ENCODE measurements around the gene SPATA9.

Gene SPATA9

DNA sequence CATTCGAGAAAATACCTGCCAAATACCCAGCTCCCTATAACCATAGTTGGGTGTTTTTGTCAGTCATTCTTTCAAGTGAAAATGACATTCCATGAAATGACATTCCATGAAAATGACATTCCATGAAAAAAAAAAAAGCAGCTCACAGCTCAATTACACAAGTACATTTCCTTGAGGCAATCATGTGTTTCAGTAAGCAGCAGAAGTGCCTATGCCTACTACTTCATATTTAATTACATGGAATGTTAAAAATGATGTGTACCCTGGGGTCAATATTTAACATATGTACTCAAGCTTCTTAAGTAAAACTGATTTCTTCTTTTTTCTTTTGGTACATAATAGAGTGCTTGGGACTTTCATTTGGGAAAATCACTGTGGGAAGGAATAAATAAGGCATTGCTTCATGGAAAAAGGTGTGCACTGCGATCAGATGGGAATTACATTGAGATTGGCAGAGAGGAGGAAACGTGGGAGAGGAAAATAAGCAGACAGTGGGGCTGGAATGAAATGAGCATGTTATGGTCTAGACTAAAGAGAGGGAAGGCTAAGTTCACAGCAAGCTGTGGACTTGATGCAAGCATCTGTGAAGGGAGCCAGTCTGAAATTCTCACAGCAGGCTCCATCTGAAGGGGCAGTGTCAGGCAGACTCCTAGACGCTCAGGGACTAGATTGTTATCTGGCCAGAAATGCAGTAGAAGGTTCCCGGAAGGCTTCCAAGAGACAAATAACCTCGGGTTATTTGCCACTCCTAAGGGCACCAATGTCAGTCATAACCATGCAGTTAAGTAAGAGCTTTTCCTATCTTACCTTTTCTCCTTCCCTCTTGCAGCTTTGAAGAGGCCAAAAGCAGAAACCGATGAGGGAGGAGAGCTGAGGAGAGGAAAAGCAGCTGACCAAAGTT, 15.2 kb upstream of the SPATA9 start:
- Histone ChIP-seq H3K9me3 (ENCODE audit: insufficient read depth, low read length, severe bottlenecking) (no peaks in the 10 kb centered on the region), H3K27me3 (ENCODE audit: insufficient read depth, low read length, poor library complexity) (no peaks in the 10 kb centered on the region), H2AFZ (ENCODE audit: low read depth, low read length) (no peak overlapping the region), H3K4me1 (ENCODE audit: insufficient read depth, low read length) (no peaks in the 10 kb centered on the region), H3K9ac (ENCODE audit: low read depth, low read length) (no peak overlapping the region), H3K4me3 (ENCODE audit: low read depth in 1 of 2, low read length in 2 of 2) (no peak overlapping the region), H3K79me2 (ENCODE audit: insufficient read depth, low read length) (no peaks in the 10 kb centered on the region), H3K36me3 (ENCODE audit: insufficient read depth, low read length) (no peaks in the 10 kb centered on the region), H3K4me2 (ENCODE audit: insufficient read depth, low read length) (no peak overlapping the region), H3K27ac (ENCODE audit: low read length) (no peak overlapping the region), H4K20me1 (ENCODE audit: insufficient read depth, low read length) (no peaks in the 10 kb centered on the region)
- TF ChIP-seq EZH2 (IDR thresholded peaks at IDR 0.05; ENCODE audit: borderline replicate concordance, low read depth, low read length, severe bottlenecking), result no peak
- TF ChIP-seq, protein P1, sequence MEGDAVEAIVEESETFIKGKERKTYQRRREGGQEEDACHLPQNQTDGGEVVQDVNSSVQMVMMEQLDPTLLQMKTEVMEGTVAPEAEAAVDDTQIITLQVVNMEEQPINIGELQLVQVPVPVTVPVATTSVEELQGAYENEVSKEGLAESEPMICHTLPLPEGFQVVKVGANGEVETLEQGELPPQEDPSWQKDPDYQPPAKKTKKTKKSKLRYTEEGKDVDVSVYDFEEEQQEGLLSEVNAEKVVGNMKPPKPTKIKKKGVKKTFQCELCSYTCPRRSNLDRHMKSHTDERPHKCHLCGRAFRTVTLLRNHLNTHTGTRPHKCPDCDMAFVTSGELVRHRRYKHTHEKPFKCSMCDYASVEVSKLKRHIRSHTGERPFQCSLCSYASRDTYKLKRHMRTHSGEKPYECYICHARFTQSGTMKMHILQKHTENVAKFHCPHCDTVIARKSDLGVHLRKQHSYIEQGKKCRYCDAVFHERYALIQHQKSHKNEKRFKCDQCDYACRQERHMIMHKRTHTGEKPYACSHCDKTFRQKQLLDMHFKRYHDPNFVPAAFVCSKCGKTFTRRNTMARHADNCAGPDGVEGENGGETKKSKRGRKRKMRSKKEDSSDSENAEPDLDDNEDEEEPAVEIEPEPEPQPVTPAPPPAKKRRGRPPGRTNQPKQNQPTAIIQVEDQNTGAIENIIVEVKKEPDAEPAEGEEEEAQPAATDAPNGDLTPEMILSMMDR (IDR thresholded peaks at IDR 0.05; ENCODE audit: borderline replicate concordance, extremely low read depth, low read length, poor library complexity, severe bottlenecking), result no peak
- DNase-seq (no peak), ATAC-seq (ENCODE audit: insufficient read depth, low read depth) (no peak)

DNA sequence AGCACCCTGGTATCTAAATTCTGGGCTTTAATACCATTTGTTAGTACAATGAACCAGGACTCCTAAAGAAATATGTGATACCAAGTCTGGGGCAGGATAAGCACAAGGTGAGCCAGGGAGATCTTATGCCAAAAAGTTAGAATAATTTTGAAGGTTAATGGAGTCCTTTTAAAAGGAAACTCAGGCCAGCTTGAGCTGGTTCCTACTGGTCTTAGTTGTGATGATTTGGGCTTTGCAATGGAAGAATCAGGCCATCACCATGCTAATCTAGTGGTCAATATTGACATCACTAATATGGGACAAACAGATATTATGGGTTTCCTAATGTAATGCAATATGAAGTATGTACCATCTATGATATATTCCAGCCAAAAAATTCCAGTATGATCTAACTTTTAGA, 7.5 kb upstream of the SPATA9 start:
- TF ChIP-seq, protein P1 (IDR thresholded peaks at IDR 0.05; ENCODE audit: borderline replicate concordance, extremely low read depth, low read length, poor library complexity, severe bottlenecking), result no peak
- TF ChIP-seq EZH2 (IDR thresholded peaks at IDR 0.05; ENCODE audit: borderline replicate concordance, low read depth, low read length, severe bottlenecking), result no peak
- no peaks in the 10 kb centered on the region for H3K27me3 ChIP-seq (ENCODE audit: insufficient read depth, low read length, poor library complexity)
- ATAC-seq (ENCODE audit: insufficient read depth, low read depth) (no peak), DNase-seq (no peak)
- no peak overlapping the region for H3K9ac ChIP-seq (ENCODE audit: low read depth, low read length)
- H2AFZ ChIP-seq (ENCODE audit: low read depth, low read length), result no peak overlapping the region
- no peak overlapping the region for H3K4me3 ChIP-seq (ENCODE audit: low read depth in 1 of 2, low read length in 2 of 2)
- no peak overlapping the region for H3K4me2 ChIP-seq (ENCODE audit: insufficient read depth, low read length)
- no peaks in the 10 kb centered on the region for H3K79me2 ChIP-seq (ENCODE audit: insufficient read depth, low read length)
- H3K27ac ChIP-seq (ENCODE audit: low read length), result no peak overlapping the region
- H4K20me1 ChIP-seq (ENCODE audit: insufficient read depth, low read length), result no peaks in the 10 kb centered on the region
- no peaks in the 10 kb centered on the region for H3K4me1 ChIP-seq (ENCODE audit: insufficient read depth, low read length)
- no peaks in the 10 kb centered on the region for H3K9me3 ChIP-seq (ENCODE audit: insufficient read depth, low read length, severe bottlenecking)
- no peaks in the 10 kb centered on the region for H3K36me3 ChIP-seq (ENCODE audit: insufficient read depth, low read length)

DNA sequence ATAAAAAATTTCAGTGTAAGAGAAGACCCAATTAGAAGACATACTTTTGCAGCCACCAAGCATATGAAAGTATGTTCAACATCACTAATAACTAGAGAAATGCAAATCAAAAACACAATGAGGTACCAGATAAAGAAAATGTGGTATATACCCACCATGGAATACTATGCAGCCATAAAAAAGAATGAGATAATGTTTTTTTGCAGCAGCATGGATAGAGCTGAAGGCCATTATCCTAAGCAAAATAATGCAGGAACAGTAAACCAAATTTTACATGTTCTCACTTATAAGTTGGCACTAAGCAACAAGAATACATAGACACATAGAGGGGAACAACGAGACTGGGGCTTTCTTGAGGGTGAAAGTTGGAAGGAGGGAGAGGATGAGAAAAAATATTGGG, 6.9 kb upstream of the SPATA9 start:
- no peaks in the 10 kb centered on the region for H3K27me3 ChIP-seq (ENCODE audit: insufficient read depth, low read length, poor library complexity)
- H3K4me2 ChIP-seq (ENCODE audit: insufficient read depth, low read length), result no peak overlapping the region
- no peak overlapping the region for H3K4me3 ChIP-seq (ENCODE audit: low read depth in 1 of 2, low read length in 2 of 2)
- TF ChIP-seq, protein P1 (IDR thresholded peaks at IDR 0.05; ENCODE audit: borderline replicate concordance, extremely low read depth, low read length, poor library complexity, severe bottlenecking), result no peak
- no peak for TF ChIP-seq EZH2 (IDR thresholded peaks at IDR 0.05; ENCODE audit: borderline replicate concordance, low read depth, low read length, severe bottlenecking)
- no peak for DNase-seq
- no peak for ATAC-seq (ENCODE audit: insufficient read depth, low read depth)
- no peak overlapping the region for H3K9ac ChIP-seq (ENCODE audit: low read depth, low read length)
- no peaks in the 10 kb centered on the region for H3K4me1 ChIP-seq (ENCODE audit: insufficient read depth, low read length)
- no peak overlapping the region for H2AFZ ChIP-seq (ENCODE audit: low read depth, low read length)
- H3K79me2 ChIP-seq (ENCODE audit: insufficient read depth, low read length), result no peaks in the 10 kb centered on the region
- no peak overlapping the region for H3K27ac ChIP-seq (ENCODE audit: low read length)
- H4K20me1 ChIP-seq (ENCODE audit: insufficient read depth, low read length), result no peaks in the 10 kb centered on the region
- no peaks in the 10 kb centered on the region for H3K36me3 ChIP-seq (ENCODE audit: insufficient read depth, low read length)
- no peaks in the 10 kb centered on the region for H3K9me3 ChIP-seq (ENCODE audit: insufficient read depth, low read length, severe bottlenecking)

Measured in DND-41 (cell line).